GM10248 (cell line): ENCODE data around the gene ME2.

Experiments used
- CTCF ChIA-PET: fragments of 300-600 bp; sonication (Branson Sonifier 250); formaldehyde crosslinking; extraction: SDS; loops from one replicate; lab custom pipeline; 2021; ENCODE audit warnings: antibody characterized with exemption; lab: Yijun Ruan, JAX
- POLR2A ChIA-PET: fragments of 350-650 bp; sonication (Branson Sonifier 250); formaldehyde crosslinking; extraction: SDS; loops from one replicate; lab custom pipeline; 2020; ENCODE audit warnings: antibody characterized with exemption; lab: Yijun Ruan, JAX
- DNase-seq: peaks from one replicate; pipeline ENCODE4 v3.0.0; 2012; ENCODE audit errors: extremely low spot score
- CTCF ChIP-seq: IDR thresholded peaks from 2 replicates; pipeline ENCODE4 v1.5.1; 2012; ENCODE audit warnings: mild to moderate bottlenecking, low read depth; ENCODE audit errors: extremely low read depth, missing control alignments, control extremely low read depth

The ME2 gene

GRCh38 chr18:50898919-50899318 lies 20.0 kb downstream of the ME2 start:
- DNase-seq, result no peak
- POLR2A ChIA-PET, result no interaction called here
- CTCF ChIA-PET, result interaction anchor here (0.6 kb wide), 1 partner anchor 19 kb away, joined by 3 read pairs; no protein-coding TSS in a partner anchor
- TF ChIP-seq CTCF, result no peak

GRCh38 chr18:50902797-50903196 lies 23.9 kb downstream of the ME2 start:
- no peak for TF ChIP-seq CTCF
- DNase-seq, result no peak
- ChIA-PET POLR2A (no interaction called here), CTCF (interaction anchor here (1.8 kb wide), 1 partner anchor 8 kb away, joined by 5 read pairs; no protein-coding TSS in a partner anchor)

- ChIA-PET CTCF (interaction anchor here (1.0 kb wide), 2 partner anchors 11 to 15 kb away, joined by 4 to 5 read pairs; no protein-coding TSS in a partner anchor), POLR2A (no interaction called here)
- TF ChIP-seq CTCF, result no peak
- DNase-seq, result no peak
These were observed 27.9 kb downstream of the ME2 start for GRCh38 chr18:50906843-50907242.

- TF ChIP-seq CTCF, result no peak
- no peak for DNase-seq
- CTCF ChIA-PET, result interaction anchor here (2.4 kb wide), 1 partner anchor 25 kb away, joined by 6 read pairs; no protein-coding TSS in a partner anchor
- POLR2A ChIA-PET, result no interaction called here
These were observed 30.3 kb downstream of the ME2 start for GRCh38 chr18:50909261-50909660.

GRCh38 chr18:50911006-50911405 lies 32.1 kb downstream of the ME2 start:
- TF ChIP-seq CTCF, result no peak
- CTCF ChIA-PET, result interaction anchor here (1.3 to 2.4 kb wide), 3 partner anchors 9 to 122 kb away, joined by 3 to 6 read pairs (median 5); no protein-coding TSS in a partner anchor
- DNase-seq, result no peak
- POLR2A ChIA-PET, result no interaction called here

- ChIA-PET CTCF (no interaction called here), POLR2A (no interaction called here)
- no peak for DNase-seq
- TF ChIP-seq CTCF, result no peak
These were observed 38.1 kb downstream of the ME2 start for GRCh38 chr18:50917021-50917420.

GRCh38 chr18:50918153-50918552 lies 39.2 kb downstream of the ME2 start:
- TF ChIP-seq CTCF, result no peak
- ChIA-PET POLR2A (no interaction called here), CTCF (interaction anchor here (1.2 kb wide), 1 partner anchor 11 kb away, joined by 4 read pairs; no protein-coding TSS in a partner anchor)
- no peak for DNase-seq
